H1 (cell line): ENCODE results near the gene ALDH1L2. TPM values are rescaled to one million over a fixed set of nuclear protein-coding genes. Genes with fewer than 3 reads are reported as not detected.

Experiments used
- CTCF ChIA-PET: fragments of 300-600 bp; sonication (Branson Sonifier 250); formaldehyde crosslinking; loops from one replicate; lab custom pipeline; 2021; ENCODE audit not compliant: partially characterized antibody; lab: Charles Lee
- POLR2A ChIA-PET: fragments of 300-600 bp; sonication (Branson Sonifier 250); formaldehyde crosslinking; loops from one replicate; lab custom pipeline; 2021; ENCODE audit warnings: inconsistent platforms; ENCODE audit not compliant: partially characterized antibody; lab: Charles Lee
- DNase-seq, 2 experiments: peaks; one replicate each; pipeline versions ENCODE4 v3.0.0 to v3.0.0-alpha.2; 2010 to 2022; ENCODE audit warnings: low spot score in 2 of 2, low read depth in 1 of 2, mixed read lengths in 1 of 2
- FAIRE-seq: peaks from 2 replicates; lab custom pipeline; 2011; peaks lifted over from hg19 to GRCh38; lab: Jason Lieb, UNC
- H2AFZ ChIP-seq: 2 replicates; pipeline ENCODE4 v1.8.1; 2012; ENCODE audit warnings: low read length, inconsistent platforms
- H2AK5ac ChIP-seq: 2 replicates; pipeline ENCODE4 v1.6.1; 2013; ENCODE audit warnings: low read depth, low read length
- H2BK120ac ChIP-seq: replicated peaks from 2 replicates; pipeline ENCODE3; 2013; ENCODE audit warnings: low read depth, low read length, inconsistent platforms
- H2BK12ac ChIP-seq: 2 replicates; pipeline ENCODE4 v1.6.1; 2013; ENCODE audit warnings: low read depth, low read length
- H2BK15ac ChIP-seq: 2 replicates; pipeline ENCODE4 v1.6.1; 2013; ENCODE audit warnings: low read length
- H2BK20ac ChIP-seq: 2 replicates; pipeline ENCODE4 v1.6.1; 2013; ENCODE audit warnings: low read length
- H2BK5ac ChIP-seq: 2 replicates; pipeline ENCODE4 v1.6.1; 2013; ENCODE audit warnings: low read depth, low read length
- H3K14ac ChIP-seq: 2 replicates; pipeline ENCODE4 v1.6.1; 2013; ENCODE audit warnings: inconsistent platforms; ENCODE audit not compliant: insufficient read length
- H3K18ac ChIP-seq: 2 replicates; pipeline ENCODE4 v1.6.1; 2013; ENCODE audit warnings: low read length; ENCODE audit errors: extremely low read depth
- H3K23ac ChIP-seq: 2 replicates; pipeline ENCODE4 v1.6.1; 2013; ENCODE audit warnings: inconsistent platforms; ENCODE audit not compliant: insufficient read length
- H3K23me2 ChIP-seq: 2 replicates; pipeline ENCODE4 v1.6.1; 2013; ENCODE audit warnings: low read depth, low read length
- H3K27ac ChIP-seq: 2 replicates; pipeline ENCODE4 v1.6.1; 2011; ENCODE audit warnings: low read depth, low read length, inconsistent platforms
- H3K27me3 ChIP-seq, 4 experiments: replicated peaks in 1 of 4; 1 replicate in 1 of 4; 2 replicates in 3 of 4; pipeline versions ENCODE4 v1.6.1 to v1.8.1; 2011 to 2013; ENCODE audit warnings: low read length in 3 of 4, mild to moderate bottlenecking in 3 of 4, inconsistent platforms in 2 of 4, mixed read lengths in 2 of 4, moderate library complexity in 1 of 4; ENCODE audit not compliant: control insufficient read depth in 3 of 4, insufficient read depth in 3 of 4; ENCODE audit errors: extremely low read depth in 1 of 4
- H3K36me3 ChIP-seq, 4 experiments: 2 replicates each; pipeline versions ENCODE4 v1.6.1 to v1.8.1; 2011 to 2013; ENCODE audit warnings: mild to moderate bottlenecking in 4 of 4, low read length in 3 of 4, moderate library complexity in 2 of 4, control low read depth in 1 of 4, inconsistent platforms in 1 of 4; ENCODE audit not compliant: insufficient read depth in 4 of 4, control insufficient read depth in 2 of 4
- H3K4ac ChIP-seq: replicated peaks from 2 replicates; pipeline ENCODE3; 2013; ENCODE audit warnings: low read length, low read depth, mixed read lengths, inconsistent platforms; ENCODE audit not compliant: insufficient read length
- H3K4me1 ChIP-seq, 4 experiments: replicated peaks in 1 of 4; 1 replicate in 1 of 4; 2 replicates in 3 of 4; pipeline versions ENCODE4 v1.6.1 to v1.8.1; 2011 to 2013; ENCODE audit warnings: low read length in 3 of 4, inconsistent platforms in 2 of 4, mixed read lengths in 1 of 4; ENCODE audit not compliant: insufficient read depth in 4 of 4, control insufficient read depth in 3 of 4
- H3K4me2 ChIP-seq, 2 experiments: 2 replicates each; pipeline versions ENCODE4 v1.6.1 to v1.8.1; 2011 to 2013; ENCODE audit warnings: low read depth in 2 of 2, low read length in 2 of 2, control low read depth in 1 of 2, inconsistent platforms in 1 of 2, mild to moderate bottlenecking in 1 of 2; ENCODE audit not compliant: insufficient read depth in 1 of 2
- H3K4me3 ChIP-seq, 4 experiments: fragments of 200-600, 300-600 bp in 1 of 4; sonication (generic), shearing (Covaris generic), sonication (Bioruptor Twin) in 1 of 4; 2 replicates each; pipeline versions ENCODE4 v1.5.1 to v1.8.1; 2011 to 2016; ENCODE audit warnings: low read length in 4 of 4, low read depth in 3 of 4, control low read depth in 2 of 4, inconsistent platforms in 2 of 4, mild to moderate bottlenecking in 2 of 4, mixed read lengths in 1 of 4, moderate library complexity in 1 of 4; ENCODE audit not compliant: insufficient read depth in 2 of 4; ENCODE audit errors: extremely low read depth in 1 of 4
- H3K56ac ChIP-seq: replicated peaks from 2 replicates; pipeline ENCODE3; 2013; ENCODE audit warnings: low read depth, mild to moderate bottlenecking, mixed read lengths, low read length, inconsistent platforms; ENCODE audit not compliant: insufficient read length
- H3K79me1 ChIP-seq: 2 replicates; pipeline ENCODE4 v1.6.1; 2013; ENCODE audit warnings: low read depth, low read length, control low read depth
- H3K79me2 ChIP-seq, 2 experiments: 2 replicates each; pipeline versions ENCODE4 v1.6.1 to v1.8.1; 2012 to 2013; ENCODE audit warnings: low read length in 2 of 2, mild to moderate bottlenecking in 2 of 2, inconsistent platforms in 1 of 2; ENCODE audit not compliant: insufficient read depth in 2 of 2, control insufficient read depth in 1 of 2
- H3K9ac ChIP-seq, 4 experiments: replicated peaks in 1 of 4; 1 replicate in 1 of 4; 2 replicates in 3 of 4; pipeline versions ENCODE4 v1.6.1 to v1.8.1; 2011 to 2013; ENCODE audit warnings: low read depth in 3 of 4, low read length in 3 of 4, control low read depth in 2 of 4, mild to moderate bottlenecking in 2 of 4, moderate library complexity in 2 of 4, inconsistent platforms in 1 of 4; ENCODE audit errors: extremely low read depth in 1 of 4
- H3K9me3 ChIP-seq, 2 experiments: 2 replicates each; pipeline versions ENCODE4 v1.6.1 to v1.8.1; 2012 to 2013; ENCODE audit warnings: mild to moderate bottlenecking in 2 of 2, moderate library complexity in 2 of 2, control low read depth in 1 of 2, inconsistent platforms in 1 of 2, low read depth in 1 of 2, low read length in 1 of 2, mixed read lengths in 1 of 2; ENCODE audit not compliant: insufficient read depth in 2 of 2
- H4K20me1 ChIP-seq, 2 experiments: replicated peaks in 1 of 2; 2 replicates each; pipeline versions ENCODE3 to v1.8.1; 2011 to 2013; ENCODE audit warnings: inconsistent platforms in 2 of 2, low read length in 2 of 2, mild to moderate bottlenecking in 1 of 2; ENCODE audit not compliant: insufficient read depth in 2 of 2, control insufficient read depth in 1 of 2
- H4K5ac ChIP-seq: 2 replicates; pipeline ENCODE4 v1.6.1; 2013; ENCODE audit warnings: low read length, low read depth, mixed read lengths, inconsistent platforms; ENCODE audit not compliant: insufficient read length
- H4K8ac ChIP-seq: 2 replicates; pipeline ENCODE4 v1.8.0; 2013; ENCODE audit warnings: mild to moderate bottlenecking, moderate library complexity, low read length, inconsistent platforms; ENCODE audit not compliant: insufficient read depth; ENCODE audit errors: extremely low read depth
- H4K91ac ChIP-seq: replicated peaks from 2 replicates; pipeline ENCODE3; 2013; ENCODE audit warnings: low read length, mixed read lengths, inconsistent platforms; ENCODE audit not compliant: insufficient read length
- RBBP5 ChIP-seq: IDR thresholded peaks from 2 replicates; pipeline ENCODE4 v1.7.1; 2012; ENCODE audit warnings: low read depth, mild to moderate bottlenecking, inconsistent platforms, low read length, moderate library complexity, borderline replicate concordance
- WGBS, 2 experiments: shearing (Covaris generic) in 1 of 2; methylation state at CpG; one replicate each; pipeline versions ENCODE4 v1.1.6 to v1.1.7; 2013 to 2015; ENCODE audit warnings: low lambda C conversion rate in 2 of 2, mixed read lengths in 2 of 2, inconsistent platforms in 1 of 2, low coverage in 1 of 2, missing lambda C conversion rate in 1 of 2; ENCODE audit not compliant: insufficient replicate concordance in 2 of 2, insufficient coverage in 1 of 2, insufficient read length in 1 of 2; ENCODE audit errors: extremely low coverage in 1 of 2, missing lambda C conversion rate in 1 of 2; 5-methylcytosine and 5-hydroxymethylcytosine counted together
- polyA plus RNA-seq, 7 experiments: library from polyadenylated mRNA; depleted of rRNA in 3 of 7; stranded (reverse) in 5 of 7; unstranded in 2 of 7; fragments of >200 nt in 5 of 7; fragments of 200-250 nt in 2 of 7; gene quantifications; 1 replicate in 5 of 7; 2 replicates in 1 of 7; 4 replicates in 1 of 7; pipeline versions ENCODE4 v1.2.1 to v1.2.3, GENCODE V29; 2011 to 2013; ENCODE audit warnings: missing spikeins in 2 of 7, mixed read lengths in 2 of 7
- total RNA-seq: library from RNA; stranded (reverse); fragmentation: NEBNext Ultra II Directional; extraction: Animal tissue kit (Norgen Biotek cat#: 25700); gene quantifications from 2 replicates; pipeline ENCODE4 v1.2.1, GENCODE V29; 2021

Gene ALDH1L2
- total and polyA plus RNA-seq, 2 of the 8 experiments (the other 6 are each of a cell fraction or from before 2014, with no cell fraction given), result 3.7 to 7.2 TPM

- FAIRE-seq, result no peak
- POLR2A ChIA-PET, result no interaction called here
Measured at GRCh38 chr12:104975587-104976343, 108.5 kb downstream of the ALDH1L2 start.

More at GRCh38 chr12:104975587-104976343, 108.5 kb downstream of the ALDH1L2 start:
- Histone ChIP-seq H3K18ac (no peak overlapping the region), H2BK120ac (no peak overlapping the region), H3K4me2 (no peak overlapping the region), H4K8ac (no peak overlapping the region), H2BK5ac (no peak overlapping the region), H3K27ac (no peak overlapping the region), H3K36me3 (no peaks in the 10 kb centered on the region), H3K27me3 (no peaks in the 10 kb centered on the region), H3K9ac (no peak overlapping the region), H2AK5ac (no peak overlapping the region), H2BK15ac (no peak overlapping the region), H3K14ac (no peak overlapping the region), H4K5ac (no peak overlapping the region), H4K91ac (no peak overlapping the region), H2BK12ac (no peak overlapping the region), H3K79me2 (no peaks in the 10 kb centered on the region), H2AFZ (no peak overlapping the region), H3K9me3 (no peaks in the 10 kb centered on the region), H3K4me3 (no peak overlapping the region), H3K4ac (no peak overlapping the region), H3K23ac (no peak overlapping the region), H4K20me1 (no peaks in the 10 kb centered on the region), H3K56ac (no peak overlapping the region), H3K4me1 (no peaks in the 10 kb centered on the region), H3K23me2 (no peaks in the 10 kb centered on the region), H3K79me1 (no peaks in the 10 kb centered on the region), H2BK20ac (no peak overlapping the region)
- CTCF ChIA-PET, result interaction anchor here (0.8 to 2.2 kb wide), 2 partner anchors 10 to 17 kb away, joined by 3 to 6 read pairs; partner anchors contain the start of gene NOPCHAP1
- WGBS, 2 experiments, result 85% methylated on average over 4 of the region's 4 CpGs; no CpG with 5 or more reads in 1 of the 2 experiments
- no peak for TF ChIP-seq RBBP5
- no peak for DNase-seq
